CD4-positive, alpha-beta memory T cell (primary cell): ENCODE measurements around the gene STRA6. TPM values are rescaled to one million over a fixed set of nuclear protein-coding genes. Genes with fewer than 3 reads are reported as not detected.
"Not testable (repeated sequence)": the region's sequence is repeated elsewhere in the genome, so short reads cannot be mapped to it uniquely, and the experiment has no call there.

Experiments used
- CTCF ChIA-PET: fragments of 350-600 bp; sonication (Branson Sonifier 250); formaldehyde crosslinking; loops from one replicate; lab custom pipeline; 2021; ENCODE audit warnings: inconsistent platforms; ENCODE audit not compliant: partially characterized antibody; lab: Charles Lee
- POLR2A ChIA-PET: fragments of 350-600 bp; sonication (Branson Sonifier 250); formaldehyde crosslinking; loops from one replicate; lab custom pipeline; 2021; ENCODE audit not compliant: partially characterized antibody; lab: Charles Lee
- DNase-seq, 5 donors: peaks; one replicate each; pipeline versions ENCODE4 v3.0.0 to v3.0.0-alpha.2; 2020 to 2022; ENCODE audit warnings: mixed read lengths in 1 of 5
- H3K27ac ChIP-seq: one replicate; pipeline ENCODE4 v1.7.0; 2013; ENCODE audit warnings: low read depth, low read length
- H3K27me3 ChIP-seq: 2 replicates; pipeline ENCODE4 v1.7.0; 2013; ENCODE audit warnings: mild to moderate bottlenecking, low read length, moderate library complexity; ENCODE audit not compliant: insufficient read depth
- H3K36me3 ChIP-seq: 2 replicates; pipeline ENCODE4 v1.7.0; 2013; ENCODE audit warnings: mild to moderate bottlenecking, low read length, moderate library complexity; ENCODE audit not compliant: insufficient read depth
- H3K4me1 ChIP-seq: 2 replicates; pipeline ENCODE4 v1.7.0; 2013; ENCODE audit warnings: mild to moderate bottlenecking, low read length, moderate library complexity; ENCODE audit not compliant: insufficient read depth
- H3K4me3 ChIP-seq, 2 donors: one replicate each; pipeline ENCODE4 v1.7.0; 2013; ENCODE audit warnings: low read length in 2 of 2, mild to moderate bottlenecking in 1 of 2
- H3K9me3 ChIP-seq, 2 donors: one replicate each; pipeline ENCODE4 v1.7.0; 2013; ENCODE audit warnings: low read length in 2 of 2, control low read depth in 1 of 2; ENCODE audit not compliant: control insufficient read depth in 1 of 2
- H3K27ac Mint-ChIP-seq, 7 donors: one replicate each; pipeline ENCODE4 v1.8.0; 2020 to 2021; ENCODE audit warnings: mixed read lengths in 7 of 7, mild to moderate bottlenecking in 6 of 7, inconsistent platforms in 3 of 7, moderate library complexity in 3 of 7
- H3K27me3 Mint-ChIP-seq, 2 donors: one replicate each; pipeline ENCODE4 v1.8.0; 2020 to 2021; ENCODE audit warnings: mixed read lengths in 2 of 2
- H3K36me3 Mint-ChIP-seq, 2 donors: one replicate each; pipeline ENCODE4 v1.8.0; 2020 to 2021; ENCODE audit warnings: mixed read lengths in 2 of 2, inconsistent platforms in 1 of 2, mild to moderate bottlenecking in 1 of 2
- H3K4me1 Mint-ChIP-seq, 4 donors: one replicate each; pipeline ENCODE4 v1.8.0; 2020 to 2021; ENCODE audit warnings: mixed read lengths in 4 of 4, mild to moderate bottlenecking in 1 of 4
- H3K4me3 Mint-ChIP-seq, 8 donors: one replicate each; pipeline ENCODE4 v1.8.0; 2020 to 2021; ENCODE audit warnings: mixed read lengths in 8 of 8, mild to moderate bottlenecking in 7 of 8, moderate library complexity in 6 of 8, inconsistent platforms in 3 of 8
- H3K9me3 Mint-ChIP-seq, 8 donors: one replicate each; pipeline ENCODE4 v1.8.0; 2020 to 2021; ENCODE audit warnings: mixed read lengths in 8 of 8, mild to moderate bottlenecking in 5 of 8, inconsistent platforms in 3 of 8, moderate library complexity in 1 of 8
- intact Hi-C: fragments of 100-400 bp; cut with micrococcal nuclease; formaldehyde crosslinking; loops from one replicate; pipeline ENCODE4 v1.15.1; 2023
- polyA plus RNA-seq, 2 donors: library from polyadenylated mRNA; unstranded; fragments of 300-500 nt; fragmentation: Illumina TruSeq; gene quantifications; one replicate each; pipeline ENCODE4 v1.2.3, GENCODE V29; 2021
- total RNA-seq, 2 experiments: library from RNA; stranded (reverse); gene quantifications; one replicate each; pipeline ENCODE4 v1.2.3, GENCODE V29; 2021

Gene STRA6
- total and polyA plus RNA-seq, 4 experiments from 2014 or later = not detected

- Histone ChIP-seq H3K27ac (no peak overlapping the region), H3K36me3 (no peaks in the 10 kb centered on the region), H3K27me3 (no peaks in the 10 kb centered on the region), H3K4me3 (no peak overlapping the region), H3K4me1 (no peaks in the 10 kb centered on the region), H3K9me3 (no peaks in the 10 kb centered on the region)
- H3K36me3 Mint-ChIP-seq = no peaks in the 10 kb centered on the region
- ChIA-PET CTCF (no interaction called here), POLR2A (no interaction called here)
- no peak overlapping the region for H3K4me3 Mint-ChIP-seq
- no peaks in the 10 kb centered on the region for H3K4me1 Mint-ChIP-seq
- intact Hi-C loops = no loop called here
- no peak overlapping the region for H3K27ac Mint-ChIP-seq
- no peak for DNase-seq
- H3K27me3 Mint-ChIP-seq = no peaks in the 10 kb centered on the region
- H3K9me3 Mint-ChIP-seq = no peaks in the 10 kb centered on the region
Observed at GRCh38 chr15:74170875-74171578, 31.6 kb downstream of the STRA6 start.

GRCh38 chr15:74170071-74170844 is 32.3 kb downstream of the STRA6 start:
- Mint-ChIP-seq H3K4me3 (no peak overlapping the region), H3K36me3 (no peaks in the 10 kb centered on the region), H3K4me1 (no peaks in the 10 kb centered on the region), H3K27me3 (no peaks in the 10 kb centered on the region), H3K9me3 (no peaks in the 10 kb centered on the region), H3K27ac (no peak overlapping the region)
- ChIA-PET POLR2A (no interaction called here), CTCF (no interaction called here)
- Histone ChIP-seq H3K36me3 (no peaks in the 10 kb centered on the region), H3K4me3 (no peak overlapping the region), H3K27ac (no peak overlapping the region), H3K9me3 (no peaks in the 10 kb centered on the region), H3K4me1 (no peaks in the 10 kb centered on the region), H3K27me3 (no peaks in the 10 kb centered on the region)
- intact Hi-C loops = no loop called here
- DNase-seq = no peak

GRCh38 chr15:74168711-74169126 is 33.9 kb downstream of the STRA6 start:
- H3K4me3 Mint-ChIP-seq = no peak overlapping the region
- peaks cover 0 to 9% (median 3%) of the 10 kb centered on the region in 8 donors for H3K9me3 Mint-ChIP-seq
- intact Hi-C loops = no loop called here
- H3K36me3 Mint-ChIP-seq = peaks cover 0 to 4% of the 10 kb centered on the region in 2 donors
- ChIA-PET CTCF (no interaction called here), POLR2A (no interaction called here)
- no peaks in the 10 kb centered on the region for H3K4me1 Mint-ChIP-seq
- H3K27ac Mint-ChIP-seq = no peak overlapping the region
- Histone ChIP-seq H3K4me3 (no peak overlapping the region), H3K27me3 (no peaks in the 10 kb centered on the region), H3K36me3 (no peaks in the 10 kb centered on the region), H3K27ac (no peak overlapping the region), H3K4me1 (no peaks in the 10 kb centered on the region), H3K9me3 (no peaks in the 10 kb centered on the region)
- no peak for DNase-seq
- peaks cover 2 to 3% of the 10 kb centered on the region in 2 donors for H3K27me3 Mint-ChIP-seq

- no peak for DNase-seq
- no peak overlapping the region for H3K27ac Mint-ChIP-seq
Observed at GRCh38 chr15:74167891-74168331, 34.7 kb downstream of the STRA6 start.

GRCh38 chr15:74165461-74165860 is 37.1 kb downstream of the STRA6 start:
- Mint-ChIP-seq H3K36me3 (peaks cover 0 to 8% of the 10 kb centered on the region in 2 donors), H3K4me1 (no peaks in the 10 kb centered on the region), H3K4me3 (no peak overlapping the region), H3K27ac (no peak overlapping the region), H3K9me3 (peaks cover 0 to 9% (median 3%) of the 10 kb centered on the region in 8 donors), H3K27me3 (peaks cover 10 to 15% of the 10 kb centered on the region in 2 donors)
- no peak overlapping the region for H3K4me3 ChIP-seq
- intact Hi-C loops = no loop called here
- no peak for DNase-seq
- no peaks in the 10 kb centered on the region for H3K9me3 ChIP-seq
- H3K27me3 ChIP-seq = no peaks in the 10 kb centered on the region
- ChIA-PET POLR2A (no interaction called here), CTCF (interaction anchor here (1.0 kb wide), 1 partner anchor 9 kb away, joined by 3 read pairs; no protein-coding TSS in a partner anchor)
- H3K27ac ChIP-seq = no peak overlapping the region
- no peaks in the 10 kb centered on the region for H3K4me1 ChIP-seq
- no peaks in the 10 kb centered on the region for H3K36me3 ChIP-seq

More at GRCh38 chr15:74167891-74168331, 34.7 kb downstream of the STRA6 start:
- Mint-ChIP-seq H3K4me1 (no peaks in the 10 kb centered on the region), H3K27me3 (peaks cover 5 to 7% of the 10 kb centered on the region in 2 donors), H3K9me3 (peaks cover 0 to 9% (median 3%) of the 10 kb centered on the region in 8 donors), H3K4me3 (no peak overlapping the region), H3K36me3 (peaks cover 0 to 5% of the 10 kb centered on the region in 2 donors)
- H3K4me3 ChIP-seq = no peak overlapping the region
- intact Hi-C loops = no loop called here
- no peaks in the 10 kb centered on the region for H3K9me3 ChIP-seq
- no peaks in the 10 kb centered on the region for H3K36me3 ChIP-seq
- H3K4me1 ChIP-seq = no peaks in the 10 kb centered on the region
- H3K27ac ChIP-seq = no peak overlapping the region
- H3K27me3 ChIP-seq = no peaks in the 10 kb centered on the region
- POLR2A ChIA-PET = no interaction called here
- CTCF ChIA-PET = no interaction called here

GRCh38 chr15:74162195-74162536 is 40.4 kb downstream of the STRA6 start:
- H3K9me3 ChIP-seq, H3K27ac ChIP-seq, H3K4me1 Mint-ChIP-seq, H3K27me3 ChIP-seq, H3K36me3 ChIP-seq, POLR2A ChIA-PET, H3K4me3 ChIP-seq, H3K27ac Mint-ChIP-seq, CTCF ChIA-PET, H3K4me3 Mint-ChIP-seq, DNase-seq, H3K36me3 Mint-ChIP-seq, H3K4me1 ChIP-seq, intact Hi-C loops: not testable (repeated sequence)
- Mint-ChIP-seq H3K27me3 (peaks cover 16 to 19% of the 10 kb centered on the region in 2 donors), H3K9me3 (peaks cover 0 to 10% (median 3%) of the 10 kb centered on the region in 8 donors)

GRCh38 chr15:74160390-74160789 is 42.2 kb downstream of the STRA6 start:
- peaks cover 0 to 10% (median 3%) of the 10 kb centered on the region in 8 donors for H3K9me3 Mint-ChIP-seq
- intact Hi-C loops, H3K9me3 ChIP-seq, POLR2A ChIA-PET, H3K27ac ChIP-seq, H3K27ac Mint-ChIP-seq, CTCF ChIA-PET, H3K4me1 Mint-ChIP-seq, H3K4me1 ChIP-seq, H3K36me3 Mint-ChIP-seq, H3K36me3 ChIP-seq, H3K27me3 ChIP-seq, DNase-seq, H3K4me3 ChIP-seq, H3K4me3 Mint-ChIP-seq: not testable (repeated sequence)
- peaks cover 16 to 23% of the 10 kb centered on the region in 2 donors for H3K27me3 Mint-ChIP-seq
